HepG2 (cell line): Measurements from ENCODE around the gene DTNA. TPM values are rescaled to one million over a fixed set of nuclear protein-coding genes. Genes with fewer than 3 reads are reported as not detected.

ENCODE experiments used
- CHCHD3 ChIP-seq: sonication (generic); formaldehyde crosslinking; IDR thresholded peaks from 2 replicates; pipeline ENCODE4 v1.8.0; 2022; ENCODE audit warnings: mild to moderate bottlenecking, missing genetic modification reagents, moderate library complexity
- ELF3 ChIP-seq: IDR thresholded peaks from 2 replicates; pipeline ENCODE4 v1.6.1; 2016; ENCODE audit warnings: missing genetic modification reagents, missing compliant biosample characterization
- HMGA1 ChIP-seq: sonication (generic); formaldehyde crosslinking; conservative IDR thresholded peaks from 2 replicates; pipeline ENCODE4 v1.4.0; 2020; ENCODE audit warnings: missing genetic modification reagents
- MIXL1 ChIP-seq: IDR thresholded peaks from 2 replicates; pipeline ENCODE4 v1.6.1; 2016
- PAXIP1 ChIP-seq: sonication (generic); formaldehyde crosslinking; conservative IDR thresholded peaks from 2 replicates; pipeline ENCODE4 v1.4.0; 2020; ENCODE audit warnings: mild to moderate bottlenecking, missing genetic modification reagents, moderate library complexity
- PHF21A ChIP-seq: sonication (generic); formaldehyde crosslinking; IDR thresholded peaks from 2 replicates; pipeline ENCODE4 v1.5.0; 2020; ENCODE audit warnings: mild to moderate bottlenecking, missing genetic modification reagents
- RNF2 ChIP-seq: fragments of 450-650 bp; conservative IDR thresholded peaks from 2 replicates; pipeline ENCODE4 v1.6.1; 2016; ENCODE audit warnings: low read depth
- SAFB2 ChIP-seq: sonication (generic); formaldehyde crosslinking; IDR thresholded peaks from 2 replicates; pipeline ENCODE4 v1.5.1; 2020; ENCODE audit warnings: missing genetic modification reagents, low read depth, mild to moderate bottlenecking, borderline replicate concordance
- SIN3B ChIP-seq: fragments of 150-350 bp; IDR thresholded peaks from 2 replicates; pipeline ENCODE4 v1.6.1; 2014; ENCODE audit warnings: low read length
- SOX13 ChIP-seq, 3 experiments: fragments of 450-650 bp in 1 of 3; sonication (generic) in 1 of 3; formaldehyde crosslinking in 1 of 3; IDR thresholded peaks in 2 of 3; conservative IDR thresholded peaks in 1 of 3; 2 replicates each; pipeline versions ENCODE4 v1.5.0 to v1.6.1; 2016 to 2020; ENCODE audit warnings: antibody characterized with exemption in 1 of 3, mild to moderate bottlenecking in 1 of 3, missing compliant biosample characterization in 1 of 3, missing genetic modification reagents in 1 of 3, moderate library complexity in 1 of 3
- TCF7 ChIP-seq: sonication (generic); IDR thresholded peaks from 2 replicates; pipeline ENCODE4 v1.6.1; 2016; ENCODE audit warnings: antibody characterized with exemption, low read depth
- ZFP37 ChIP-seq: sonication (generic); formaldehyde crosslinking; IDR thresholded peaks from 2 replicates; pipeline ENCODE4 v1.4.0; 2020; ENCODE audit warnings: missing genetic modification reagents, borderline replicate concordance
- ZFP62 ChIP-seq: sonication (generic); formaldehyde crosslinking; IDR thresholded peaks from 2 replicates; pipeline ENCODE4 v1.4.0; 2020; ENCODE audit warnings: missing genetic modification reagents
- ZNF484 ChIP-seq: sonication (generic); formaldehyde crosslinking; IDR thresholded peaks from 2 replicates; pipeline ENCODE4 v1.5.1; 2020; ENCODE audit warnings: mild to moderate bottlenecking, low read depth, missing genetic modification reagents, borderline replicate concordance
- ZNF597 ChIP-seq: sonication (generic); formaldehyde crosslinking; IDR thresholded peaks from 2 replicates; pipeline ENCODE4 v1.5.0; 2020; ENCODE audit warnings: missing genetic modification reagents
- ZNF678 ChIP-seq: sonication (generic); formaldehyde crosslinking; IDR thresholded peaks from 2 replicates; pipeline ENCODE4 v1.4.0; 2020; ENCODE audit warnings: mild to moderate bottlenecking, missing genetic modification reagents
- polyA plus RNA-seq, 8 experiments: library from polyadenylated mRNA; depleted of rRNA in 3 of 8; stranded (reverse) in 7 of 8; unstranded in 1 of 8; fragments of >200 nt; fragmentation: Illumina TruSeq in 4 of 8; extraction: Trizol in 4 of 8; gene quantifications; 2 replicates each; pipeline versions ENCODE4 v1.2.1 to v1.2.3, GENCODE V29; 2011 to 2016; ENCODE audit warnings: low read depth in 4 of 8, missing spikeins in 1 of 8, mixed read lengths in 1 of 8; ENCODE audit not compliant: insufficient read depth in 1 of 8
- total RNA-seq, 5 experiments: library from RNA; depleted of rRNA; stranded (reverse); fragments of >200 nt; fragmentation: Illumina TruSeq; extraction: Trizol; gene quantifications; 2 replicates each; pipeline ENCODE4 v1.2.3, GENCODE V29; 2016; ENCODE audit warnings: low read depth in 1 of 5
- TF ChIP-seq, protein P1 (sequence below): sonication (generic); formaldehyde crosslinking; IDR thresholded peaks from 2 replicates; pipeline ENCODE4 v1.4.0; 2020; ENCODE audit warnings: missing genetic modification reagents, borderline replicate concordance
- TF ChIP-seq, protein P2 (sequence below): sonication (generic); formaldehyde crosslinking; IDR thresholded peaks from 2 replicates; pipeline ENCODE4 v1.5.0; 2020; ENCODE audit warnings: mild to moderate bottlenecking, missing genetic modification reagents
- TF ChIP-seq, protein P3 (sequence below): sonication (generic); formaldehyde crosslinking; IDR thresholded peaks from 2 replicates; pipeline ENCODE4 v1.4.0; 2020; ENCODE audit warnings: mild to moderate bottlenecking, missing genetic modification reagents
- TF ChIP-seq, protein P4 (sequence below): IDR thresholded peaks from 2 replicates; pipeline ENCODE4 v1.6.1; 2016; ENCODE audit warnings: mild to moderate bottlenecking

Gene DTNA
- total and polyA plus RNA-seq, 2 of the 13 experiments (the other 11 are each of a cell fraction or from before 2014, with no cell fraction given), result 8.5 to 29.0 TPM

DNA sequence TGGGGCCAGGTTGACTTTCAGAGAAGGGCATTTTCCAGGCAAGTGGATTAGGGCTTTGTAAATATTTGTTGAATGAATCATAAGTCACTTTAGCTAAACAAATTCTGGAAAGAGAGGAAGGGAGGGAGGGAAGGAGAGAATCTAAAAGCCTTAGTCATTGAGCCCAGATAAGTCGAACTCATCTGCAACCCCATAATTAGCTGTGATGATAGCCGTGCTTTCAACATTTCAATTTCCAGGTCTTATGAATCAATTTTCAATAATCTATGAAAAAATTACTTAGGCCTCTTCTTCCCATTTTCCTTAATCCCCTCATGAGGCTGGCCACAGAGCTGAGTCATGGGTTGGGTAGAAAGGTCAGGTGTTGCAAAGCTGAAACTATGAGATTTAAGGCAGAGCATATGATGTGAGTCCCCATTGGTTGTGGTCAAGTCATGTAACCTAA lies 219.3 kb downstream of the DTNA start (continued):
- TF ChIP-seq, protein P1, sequence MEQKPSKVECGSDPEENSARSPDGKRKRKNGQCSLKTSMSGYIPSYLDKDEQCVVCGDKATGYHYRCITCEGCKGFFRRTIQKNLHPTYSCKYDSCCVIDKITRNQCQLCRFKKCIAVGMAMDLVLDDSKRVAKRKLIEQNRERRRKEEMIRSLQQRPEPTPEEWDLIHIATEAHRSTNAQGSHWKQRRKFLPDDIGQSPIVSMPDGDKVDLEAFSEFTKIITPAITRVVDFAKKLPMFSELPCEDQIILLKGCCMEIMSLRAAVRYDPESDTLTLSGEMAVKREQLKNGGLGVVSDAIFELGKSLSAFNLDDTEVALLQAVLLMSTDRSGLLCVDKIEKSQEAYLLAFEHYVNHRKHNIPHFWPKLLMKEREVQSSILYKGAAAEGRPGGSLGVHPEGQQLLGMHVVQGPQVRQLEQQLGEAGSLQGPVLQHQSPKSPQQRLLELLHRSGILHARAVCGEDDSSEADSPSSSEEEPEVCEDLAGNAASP (CRISPR knock-in tag), result no peak
- TF ChIP-seq SOX13 (IDR thresholded peaks at IDR 0.05) (no peak; the same call in 1 of the 2 replicates), SOX13 (CRISPR knock-in tag; conservative IDR thresholded peaks at IDR 0.05 in 1 of 2, IDR thresholded peaks at IDR 0.05 in 1 of 2) (peak in 1 of 2 experiments; percentile 75; a peak in 2 of 4 replicates), CHCHD3 (CRISPR knock-in tag) (no peak), SAFB2 (CRISPR knock-in tag) (no peak), ELF3 (CRISPR knock-in tag) (peak; percentile 72), TCF7 (peak; percentile 46; the same call in 1 of the 2 replicates), SIN3B (no peak), ZNF484 (CRISPR knock-in tag) (no peak), PAXIP1 (CRISPR knock-in tag) (peak; percentile 96), ZNF597 (no peak), MIXL1 (CRISPR knock-in tag) (0 out of 2 replicates have a peak, but pooled peaks have one; percentile 57), HMGA1 (CRISPR knock-in tag) (no peak), RNF2 (no peak), PHF21A (peak; percentile 80; the same call in 1 of the 2 replicates), ZFP62 (CRISPR knock-in tag) (no peak), ZFP37 (CRISPR knock-in tag) (no peak), ZNF678 (CRISPR knock-in tag) (no peak)
- TF ChIP-seq, protein P2, sequence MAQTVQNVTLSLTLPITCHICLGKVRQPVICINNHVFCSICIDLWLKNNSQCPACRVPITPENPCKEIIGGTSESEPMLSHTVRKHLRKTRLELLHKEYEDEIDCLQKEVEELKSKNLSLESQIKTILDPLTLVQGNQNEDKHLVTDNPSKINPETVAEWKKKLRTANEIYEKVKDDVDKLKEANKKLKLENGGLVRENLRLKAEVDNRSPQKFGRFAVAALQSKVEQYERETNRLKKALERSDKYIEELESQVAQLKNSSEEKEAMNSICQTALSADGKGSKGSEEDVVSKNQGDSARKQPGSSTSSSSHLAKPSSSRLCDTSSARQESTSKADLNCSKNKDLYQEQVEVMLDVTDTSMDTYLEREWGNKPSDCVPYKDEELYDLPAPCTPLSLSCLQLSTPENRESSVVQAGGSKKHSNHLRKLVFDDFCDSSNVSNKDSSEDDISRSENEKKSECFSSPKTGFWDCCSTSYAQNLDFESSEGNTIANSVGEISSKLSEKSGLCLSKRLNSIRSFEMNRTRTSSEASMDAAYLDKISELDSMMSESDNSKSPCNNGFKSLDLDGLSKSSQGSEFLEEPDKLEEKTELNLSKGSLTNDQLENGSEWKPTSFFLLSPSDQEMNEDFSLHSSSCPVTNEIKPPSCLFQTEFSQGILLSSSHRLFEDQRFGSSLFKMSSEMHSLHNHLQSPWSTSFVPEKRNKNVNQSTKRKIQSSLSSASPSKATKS (CRISPR knock-in tag), result no peak
- TF ChIP-seq, protein P3, sequence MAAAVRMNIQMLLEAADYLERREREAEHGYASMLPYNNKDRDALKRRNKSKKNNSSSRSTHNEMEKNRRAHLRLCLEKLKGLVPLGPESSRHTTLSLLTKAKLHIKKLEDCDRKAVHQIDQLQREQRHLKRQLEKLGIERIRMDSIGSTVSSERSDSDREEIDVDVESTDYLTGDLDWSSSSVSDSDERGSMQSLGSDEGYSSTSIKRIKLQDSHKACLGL, result no peak
- TF ChIP-seq, protein P4, sequence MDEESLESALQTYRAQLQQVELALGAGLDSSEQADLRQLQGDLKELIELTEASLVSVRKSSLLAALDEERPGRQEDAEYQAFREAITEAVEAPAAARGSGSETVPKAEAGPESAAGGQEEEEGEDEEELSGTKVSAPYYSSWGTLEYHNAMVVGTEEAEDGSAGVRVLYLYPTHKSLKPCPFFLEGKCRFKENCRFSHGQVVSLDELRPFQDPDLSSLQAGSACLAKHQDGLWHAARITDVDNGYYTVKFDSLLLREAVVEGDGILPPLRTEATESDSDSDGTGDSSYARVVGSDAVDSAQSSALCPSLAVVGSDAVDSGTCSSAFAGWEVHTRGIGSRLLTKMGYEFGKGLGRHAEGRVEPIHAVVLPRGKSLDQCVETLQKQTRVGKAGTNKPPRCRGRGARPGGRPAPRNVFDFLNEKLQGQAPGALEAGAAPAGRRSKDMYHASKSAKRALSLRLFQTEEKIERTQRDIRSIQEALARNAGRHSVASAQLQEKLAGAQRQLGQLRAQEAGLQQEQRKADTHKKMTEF, result peak; percentile 60
